H9 (cell line): ENCODE data around the gene ROBO4. TPM values are rescaled to one million over a fixed set of nuclear protein-coding genes. Genes with fewer than 3 reads are reported as not detected.

Experiments
- DNase-seq: peaks from one replicate; pipeline ENCODE4 v3.0.0-alpha.2; 2017
- H2AFZ ChIP-seq: one replicate; pipeline ENCODE4 v1.6.1; 2013; ENCODE audit warnings: mild to moderate bottlenecking, low read length, control low read depth, moderate library complexity
- H2AK5ac ChIP-seq: 2 replicates; pipeline ENCODE4 v1.6.1; 2013; ENCODE audit warnings: low read length, control low read depth, mixed read lengths; ENCODE audit not compliant: insufficient read length
- H2BK120ac ChIP-seq: one replicate; pipeline ENCODE4 v1.6.1; 2013; ENCODE audit warnings: low read depth, mild to moderate bottlenecking, low read length, control low read depth, inconsistent platforms; ENCODE audit not compliant: poor library complexity, severe bottlenecking
- H2BK12ac ChIP-seq: 2 replicates; pipeline ENCODE4 v1.6.1; 2013; ENCODE audit warnings: low read length, control low read depth, mixed read lengths, low read depth; ENCODE audit not compliant: insufficient read length
- H2BK15ac ChIP-seq: 2 replicates; pipeline ENCODE4 v1.6.1; 2013; ENCODE audit warnings: low read depth, low read length, control low read depth
- H2BK20ac ChIP-seq: one replicate; pipeline ENCODE4 v1.6.1; 2013; ENCODE audit warnings: low read depth, mild to moderate bottlenecking, low read length, control low read depth, inconsistent platforms; ENCODE audit not compliant: poor library complexity, severe bottlenecking
- H2BK5ac ChIP-seq: 2 replicates; pipeline ENCODE4 v1.6.1; 2013; ENCODE audit warnings: low read length, control low read depth, mixed read lengths; ENCODE audit not compliant: insufficient read length
- H3K14ac ChIP-seq: 2 replicates; pipeline ENCODE4 v1.6.1; 2013; ENCODE audit warnings: low read length, control low read depth; ENCODE audit not compliant: insufficient read depth
- H3K18ac ChIP-seq: 2 replicates; pipeline ENCODE4 v1.6.1; 2013; ENCODE audit warnings: low read depth, mild to moderate bottlenecking, mixed read lengths, low read length, control low read depth; ENCODE audit not compliant: insufficient read length
- H3K23ac ChIP-seq: 2 replicates; pipeline ENCODE4 v1.6.1; 2013; ENCODE audit warnings: low read length, control low read depth, mixed read lengths, low read depth; ENCODE audit not compliant: insufficient read length
- H3K23me2 ChIP-seq: 2 replicates; pipeline ENCODE4 v1.6.1; 2013; ENCODE audit warnings: low read depth, mild to moderate bottlenecking, mixed read lengths, low read length, control low read depth; ENCODE audit not compliant: insufficient read length, poor library complexity, severe bottlenecking
- H3K27ac ChIP-seq: 2 replicates; pipeline ENCODE4 v1.5.1; 2013; ENCODE audit warnings: low read length, control low read depth, mixed read lengths, low read depth; ENCODE audit not compliant: insufficient read length
- H3K27me3 ChIP-seq: 2 replicates; pipeline ENCODE4 v1.6.1; 2013; ENCODE audit warnings: low read length, control low read depth, inconsistent platforms; ENCODE audit not compliant: insufficient read depth
- H3K4ac ChIP-seq: 2 replicates; pipeline ENCODE4 v1.6.1; 2013; ENCODE audit warnings: low read depth, mild to moderate bottlenecking, control low read depth, inconsistent platforms, low read length, moderate library complexity
- H3K4me1 ChIP-seq: 2 replicates; pipeline ENCODE4 v1.6.1; 2013; ENCODE audit warnings: low read length, control low read depth, inconsistent platforms; ENCODE audit not compliant: insufficient read depth
- H3K4me2 ChIP-seq: 2 replicates; pipeline ENCODE4 v1.6.1; 2013; ENCODE audit warnings: low read length, control low read depth, mixed read lengths; ENCODE audit not compliant: insufficient read length, insufficient read depth
- H3K56ac ChIP-seq: 2 replicates; pipeline ENCODE4 v1.6.1; 2013; ENCODE audit warnings: low read depth, mild to moderate bottlenecking, mixed read lengths, low read length, control low read depth; ENCODE audit not compliant: insufficient read length
- H3K79me1 ChIP-seq: 2 replicates; pipeline ENCODE4 v1.6.1; 2013; ENCODE audit warnings: low read depth, mild to moderate bottlenecking, moderate library complexity, low read length, control low read depth, inconsistent platforms; ENCODE audit not compliant: insufficient read depth, poor library complexity, severe bottlenecking
- H3K79me2 ChIP-seq: 2 replicates; pipeline ENCODE4 v1.6.1; 2013; ENCODE audit warnings: low read length, control low read depth, inconsistent platforms; ENCODE audit not compliant: insufficient read depth
- H3K9ac ChIP-seq: 2 replicates; pipeline ENCODE4 v1.6.1; 2013; ENCODE audit warnings: low read length, control low read depth, mixed read lengths; ENCODE audit not compliant: insufficient read length; ENCODE audit errors: extremely low read depth
- H3K9me3 ChIP-seq: one replicate; pipeline ENCODE4 v1.6.1; 2013; ENCODE audit warnings: low read depth, low read length, inconsistent platforms; ENCODE audit not compliant: control insufficient read depth
- H3T11ph ChIP-seq: one replicate; pipeline ENCODE4 v1.6.1; 2013; ENCODE audit warnings: mild to moderate bottlenecking, low read length, control low read depth, inconsistent platforms
- H4K20me1 ChIP-seq: one replicate; pipeline ENCODE4 v1.6.1; 2013; ENCODE audit not compliant: control insufficient read depth, insufficient read length, insufficient read depth
- H4K5ac ChIP-seq: 2 replicates; pipeline ENCODE4 v1.6.1; 2013; ENCODE audit warnings: low read depth, mild to moderate bottlenecking, mixed read lengths, low read length, control low read depth; ENCODE audit not compliant: insufficient read length
- H4K8ac ChIP-seq: replicated peaks from 2 replicates; pipeline ENCODE4 v1.6.1; 2013; ENCODE audit warnings: low read length, control low read depth, mixed read lengths, low read depth; ENCODE audit not compliant: insufficient read length
- H4K91ac ChIP-seq: 2 replicates; pipeline ENCODE4 v1.6.1; 2013; ENCODE audit warnings: low read depth, mild to moderate bottlenecking, moderate library complexity, mixed read lengths, low read length, control low read depth; ENCODE audit not compliant: insufficient read length
- H3K27ac Mint-ChIP-seq, 3 experiments: 2 replicates in 2 of 3; 3 replicates in 1 of 3; pipeline ENCODE4 v1.8.0; 2020 to 2021; ENCODE audit warnings: mixed read lengths in 3 of 3, mild to moderate bottlenecking in 1 of 3, moderate library complexity in 1 of 3
- H3K27me3 Mint-ChIP-seq: 2 replicates; pipeline ENCODE4 v1.8.0; 2021; ENCODE audit warnings: low read depth, mild to moderate bottlenecking, moderate library complexity, mixed read lengths
- H3K36me3 Mint-ChIP-seq, 3 experiments: 2 replicates in 2 of 3; 3 replicates in 1 of 3; pipeline ENCODE4 v1.8.0; 2020 to 2021; ENCODE audit warnings: low read depth in 3 of 3, mixed read lengths in 3 of 3; ENCODE audit not compliant: insufficient read depth in 1 of 3
- H3K4me1 Mint-ChIP-seq, 2 experiments: 2 replicates each; pipeline ENCODE4 v1.8.0; 2020; ENCODE audit warnings: mixed read lengths in 2 of 2
- H3K4me3 Mint-ChIP-seq, 2 experiments: 2 replicates in 1 of 2; 3 replicates in 1 of 2; pipeline ENCODE4 v1.8.0; 2020 to 2021; ENCODE audit warnings: mild to moderate bottlenecking in 2 of 2, mixed read lengths in 2 of 2, moderate library complexity in 1 of 2
- H3K9me3 Mint-ChIP-seq, 2 experiments: 2 replicates in 1 of 2; 3 replicates in 1 of 2; pipeline ENCODE4 v1.8.0; 2020; ENCODE audit warnings: mild to moderate bottlenecking in 2 of 2, mixed read lengths in 2 of 2, moderate library complexity in 1 of 2
- CTCF ChIP-seq: fragments of 200-600 bp; sonication (generic); conservative IDR thresholded peaks from 3 replicates; pipeline ENCODE4 v1.8.0; 2021; ENCODE audit warnings: antibody characterized with exemption, mild to moderate bottlenecking
- WGBS: extraction: QIAGEN DNeasy Blood & Tissue Kit; methylation state at CpG from one replicate; pipeline ENCODE4 v1.1.7; 2013; ENCODE audit warnings: missing lambda C conversion rate, low lambda C conversion rate, mixed read lengths; ENCODE audit not compliant: insufficient read length; ENCODE audit errors: extremely low coverage; 5-methylcytosine and 5-hydroxymethylcytosine counted together
- total RNA-seq: library from RNA; stranded (reverse); gene quantifications from 2 replicates; pipeline ENCODE4 v1.2.1, GENCODE V29; 2021

ROBO4 gene
- total RNA-seq, 1 experiment from 2014 or later, result not detected

- no peak overlapping the region for H3K4me3 Mint-ChIP-seq
- no peaks in the 10 kb centered on the region; a peak in 2 of 7 replicates for H3K36me3 Mint-ChIP-seq
- H3K9me3 ChIP-seq, result no peaks in the 10 kb centered on the region
- H2BK20ac ChIP-seq, result no peak overlapping the region
- no peaks in the 10 kb centered on the region; a peak in 3 of 5 replicates for H3K9me3 Mint-ChIP-seq
- no peak overlapping the region for H3K18ac ChIP-seq
- no peak overlapping the region for H3K4ac ChIP-seq
- H4K20me1 ChIP-seq, result no peaks in the 10 kb centered on the region
- H3K27ac ChIP-seq, result no peak overlapping the region
- H4K5ac ChIP-seq, result no peak overlapping the region
- no peak overlapping the region for H3T11ph ChIP-seq
- H4K8ac ChIP-seq, result no peak overlapping the region
- no peak overlapping the region for H3K23ac ChIP-seq
- H3K4me2 ChIP-seq, result no peak overlapping the region
- WGBS, result no CpG with 5 or more reads among the region's 14 CpGs
- no peak overlapping the region for H2BK120ac ChIP-seq
- no peak overlapping the region for H3K56ac ChIP-seq
- H3K14ac ChIP-seq, result no peak overlapping the region
- peaks cover 3 to 35% of the 10 kb centered on the region in 2 experiments; a peak in 3 of 4 replicates for H3K4me1 Mint-ChIP-seq
- no peak for DNase-seq
- H3K4me1 ChIP-seq, result no peaks in the 10 kb centered on the region
- no peak overlapping the region for H2AFZ ChIP-seq
- H2AK5ac ChIP-seq, result no peak overlapping the region
- peaks cover 100% of the 10 kb centered on the region for H3K27me3 Mint-ChIP-seq
- no peak overlapping the region for H3K9ac ChIP-seq
- TF ChIP-seq CTCF, result no peak
- H3K27me3 ChIP-seq, result peaks cover 72% of the 10 kb centered on the region
- no peak overlapping the region for H4K91ac ChIP-seq
- H2BK12ac ChIP-seq, result no peak overlapping the region
- H2BK15ac ChIP-seq, result no peak overlapping the region
- no peak overlapping the region for H3K27ac Mint-ChIP-seq
- H3K23me2 ChIP-seq, result peaks cover 3% of the 10 kb centered on the region
- no peak overlapping the region for H2BK5ac ChIP-seq
- no peaks in the 10 kb centered on the region for H3K79me1 ChIP-seq
- H3K79me2 ChIP-seq, result no peaks in the 10 kb centered on the region
These were observed 27.7 kb downstream of the ROBO4 start for GRCh38 chr11:124869856-124870387.
